IMR-90 (cell line): ENCODE data around the gene FGGY. TPM values are rescaled to one million over a fixed set of nuclear protein-coding genes. Genes with fewer than 3 reads are reported as not detected.

Source experiments
- ATAC-seq: fragments of 200-7000 bp; cut with Tn5 transposase; 2 replicates; pipeline ENCODE4 v1.9.1; 2020; ENCODE audit warnings: low read depth, mild to moderate bottlenecking, moderate library complexity
- BruUV-seq: library from RNA; stranded (reverse); fragments of 400-500 nt; replicated peaks from 2 replicates; lab custom pipeline; 2021; lab: Mats Ljungman, UMichigan
- CTCF ChIA-PET: fragments of 300-600 bp; formaldehyde crosslinking; extraction: SDS; loops from one replicate; lab custom pipeline; 2021; ENCODE audit warnings: antibody characterized with exemption; lab: Yijun Ruan, JAX
- POLR2A ChIA-PET: fragments of 300-600 bp; sonication (Branson Sonifier 250); formaldehyde crosslinking; loops from one replicate; lab custom pipeline; 2022; ENCODE audit warnings: antibody characterized with exemption; ENCODE audit not compliant: unreplicated experiment; lab: Charles Lee
- DNase-seq: peaks from one replicate; pipeline ENCODE4 v3.0.0; 2013
- H2AFZ ChIP-seq: replicated peaks from 2 replicates; pipeline ENCODE3; 2013; ENCODE audit warnings: low read length, mild to moderate bottlenecking; ENCODE audit not compliant: poor library complexity
- H2AK5ac ChIP-seq: 2 replicates; pipeline ENCODE4 v1.6.1; 2013; ENCODE audit warnings: low read depth, low read length, inconsistent platforms
- H2AK9ac ChIP-seq: replicated peaks from 2 replicates; pipeline ENCODE3; 2013; ENCODE audit warnings: mild to moderate bottlenecking, low read depth, low read length, moderate library complexity; ENCODE audit not compliant: poor library complexity
- H2BK120ac ChIP-seq: 2 replicates; pipeline ENCODE4 v1.6.1; 2013; ENCODE audit warnings: low read depth, low read length, inconsistent platforms
- H2BK15ac ChIP-seq: 3 replicates; pipeline ENCODE4 v1.6.1; 2013; ENCODE audit warnings: low read depth, low read length, inconsistent platforms
- H2BK20ac ChIP-seq: 2 replicates; pipeline ENCODE4 v1.6.1; 2013; ENCODE audit warnings: low read depth, mild to moderate bottlenecking, inconsistent platforms, low read length, moderate library complexity
- H2BK5ac ChIP-seq: 2 replicates; pipeline ENCODE4 v1.6.1; 2013; ENCODE audit warnings: mild to moderate bottlenecking, low read depth, low read length, inconsistent platforms; ENCODE audit not compliant: poor library complexity, severe bottlenecking
- H3K14ac ChIP-seq: replicated peaks from 2 replicates; pipeline ENCODE4 v1.6.1; 2013; ENCODE audit warnings: low read depth, low read length, inconsistent platforms
- H3K18ac ChIP-seq: 2 replicates; pipeline ENCODE4 v1.6.1; 2013; ENCODE audit warnings: low read depth, low read length, control low read depth
- H3K23ac ChIP-seq: 2 replicates; pipeline ENCODE4 v1.6.1; 2013; ENCODE audit warnings: low read depth, low read length, inconsistent platforms
- H3K27ac ChIP-seq: 2 replicates; pipeline ENCODE4 v1.5.1; 2013; ENCODE audit warnings: mild to moderate bottlenecking, control low read depth, low read length; ENCODE audit not compliant: insufficient read depth
- H3K27me3 ChIP-seq: 2 replicates; pipeline ENCODE4 v1.6.1; 2013; ENCODE audit warnings: low read length; ENCODE audit not compliant: control insufficient read depth, insufficient read depth
- H3K36me3 ChIP-seq: 2 replicates; pipeline ENCODE4 v1.6.1; 2013; ENCODE audit warnings: low read length, mixed read lengths; ENCODE audit not compliant: control insufficient read depth, insufficient read depth
- H3K4ac ChIP-seq: 2 replicates; pipeline ENCODE4 v1.6.1; 2013; ENCODE audit warnings: low read depth, low read length, inconsistent platforms
- H3K4me1 ChIP-seq: 2 replicates; pipeline ENCODE4 v1.6.1; 2013; ENCODE audit warnings: low read length, mixed read lengths; ENCODE audit not compliant: control insufficient read depth, insufficient read depth
- H3K4me2 ChIP-seq: 2 replicates; pipeline ENCODE4 v1.6.1; 2013; ENCODE audit warnings: low read depth, mild to moderate bottlenecking, control low read depth, low read length, moderate library complexity
- H3K4me3 ChIP-seq: 2 replicates; pipeline ENCODE4 v1.5.1; 2013; ENCODE audit warnings: low read depth, mild to moderate bottlenecking, control low read depth, low read length, moderate library complexity; ENCODE audit not compliant: insufficient read depth
- H3K56ac ChIP-seq: 2 replicates; pipeline ENCODE4 v1.6.1; 2013; ENCODE audit warnings: low read length, inconsistent platforms; ENCODE audit not compliant: insufficient read depth; ENCODE audit errors: extremely low read depth
- H3K79me1 ChIP-seq, 2 experiments: 2 replicates each; pipeline ENCODE4 v1.6.1; 2013; ENCODE audit warnings: low read length in 2 of 2, inconsistent platforms in 1 of 2, low read depth in 1 of 2
- H3K9ac ChIP-seq: 2 replicates; pipeline ENCODE4 v1.6.1; 2013; ENCODE audit warnings: low read depth, low read length, control low read depth
- H3K9me1 ChIP-seq: 2 replicates; pipeline ENCODE4 v1.6.1; 2013; ENCODE audit warnings: low read length, inconsistent platforms; ENCODE audit not compliant: insufficient read depth
- H3K9me3 ChIP-seq: 2 replicates; pipeline ENCODE4 v1.6.1; 2013; ENCODE audit warnings: low read length; ENCODE audit not compliant: control insufficient read depth, insufficient read depth
- H4K20me1 ChIP-seq: 2 replicates; pipeline ENCODE4 v1.6.1; 2013; ENCODE audit warnings: low read length, inconsistent platforms; ENCODE audit not compliant: insufficient read depth
- H4K5ac ChIP-seq: 2 replicates; pipeline ENCODE4 v1.6.1; 2013; ENCODE audit warnings: mild to moderate bottlenecking, low read depth, low read length, control low read depth
- H4K8ac ChIP-seq, 2 experiments: 2 replicates each; pipeline ENCODE4 v1.6.1; 2013; ENCODE audit warnings: low read depth in 2 of 2, low read length in 2 of 2, control low read depth in 1 of 2, inconsistent platforms in 1 of 2
- H4K91ac ChIP-seq: 2 replicates; pipeline ENCODE4 v1.6.1; 2013; ENCODE audit warnings: low read depth, low read length, inconsistent platforms; ENCODE audit not compliant: insufficient read depth
- BHLHE40 ChIP-seq: fragments of 150-350 bp; IDR thresholded peaks from 2 replicates; pipeline ENCODE4 v1.6.1; 2016; ENCODE audit warnings: mild to moderate bottlenecking, low read depth, low read length
- CEBPB ChIP-seq: IDR thresholded peaks from 2 replicates; pipeline ENCODE4 v1.6.1; 2012; ENCODE audit warnings: low read depth, low read length, improper control_type of control experiment
- CHD1 ChIP-seq: IDR thresholded peaks from 2 replicates; pipeline ENCODE4 v1.6.1; 2012; ENCODE audit warnings: low read depth, low read length, improper control_type of control experiment
- CTCF ChIP-seq: conservative IDR thresholded peaks from 2 replicates; pipeline ENCODE4 v1.5.1; 2012; ENCODE audit warnings: mild to moderate bottlenecking, low read depth, low read length, improper control_type of control experiment
- FOS ChIP-seq: fragments of 150-350 bp; IDR thresholded peaks from 2 replicates; pipeline ENCODE4 v1.6.1; 2016; ENCODE audit warnings: low read depth, low read length
- MAZ ChIP-seq: IDR thresholded peaks from 2 replicates; pipeline ENCODE4 v1.6.1; 2012; ENCODE audit warnings: low read depth, mild to moderate bottlenecking, low read length, improper control_type of control experiment, moderate library complexity, borderline replicate concordance
- MXI1 ChIP-seq: IDR thresholded peaks from 2 replicates; pipeline ENCODE4 v1.6.1; 2012; ENCODE audit warnings: low read depth, mild to moderate bottlenecking, low read length, moderate library complexity, borderline replicate concordance
- NFE2L2 ChIP-seq: fragments of 150-350 bp; IDR thresholded peaks from 2 replicates; pipeline ENCODE4 v1.6.1; 2016; ENCODE audit warnings: low read depth, mild to moderate bottlenecking, low read length
- POLR2A ChIP-seq: IDR thresholded peaks from 2 replicates; pipeline ENCODE4 v1.6.1; 2012; ENCODE audit warnings: mild to moderate bottlenecking, low read depth, low read length
- RCOR1 ChIP-seq: IDR thresholded peaks from 2 replicates; pipeline ENCODE4 v1.6.1; 2012; ENCODE audit warnings: mild to moderate bottlenecking, low read length, improper control_type of control experiment; ENCODE audit not compliant: insufficient replicate concordance
- RFX5 ChIP-seq: IDR thresholded peaks from 2 replicates; pipeline ENCODE4 v1.8.0; 2012; ENCODE audit warnings: low read depth, mild to moderate bottlenecking, low read length, moderate library complexity
- SMC3 ChIP-seq: fragments of 150-350 bp; IDR thresholded peaks from 2 replicates; pipeline ENCODE4 v1.6.1; 2016; ENCODE audit warnings: low read depth, mild to moderate bottlenecking, antibody characterized with exemption, low read length, moderate library complexity
- USF2 ChIP-seq: fragments of 150-350 bp; IDR thresholded peaks from 2 replicates; pipeline ENCODE4 v1.6.1; 2017; ENCODE audit warnings: mild to moderate bottlenecking, antibody characterized with exemption, low read length, low read depth
- WGBS, 2 experiments: methylation state at CpG; one replicate each; pipeline versions ENCODE4 v1.1.5 to v1.1.7; 2013; ENCODE audit warnings: missing lambda C conversion rate in 2 of 2; ENCODE audit not compliant: insufficient read length in 1 of 2; ENCODE audit errors: extremely low coverage in 2 of 2; 5-methylcytosine and 5-hydroxymethylcytosine counted together
- dilution Hi-C: fragments of 300-500 bp; cut with HindIII; formaldehyde crosslinking; loops from one replicate; pipeline ENCODE4 v1.14.3; 2018; ENCODE audit warnings: low sequenced_read_pairs; ENCODE audit not compliant: unreplicated experiment
- in situ Hi-C: fragments of 300-500 bp; cut with MboI; formaldehyde crosslinking; loops from 3 replicates; pipeline ENCODE4 v1.14.3; 2019; ENCODE audit warnings: low sequenced_read_pairs, inconsistent platforms, mixed read lengths
- intact Hi-C: fragments of 100-400 bp; cut with micrococcal nuclease; formaldehyde crosslinking; loops from 2 replicates; pipeline ENCODE4 v1.10.0; 2022
- polyA plus RNA-seq, 3 experiments: library from polyadenylated mRNA; depleted of rRNA; stranded (reverse); fragments of >200 nt; gene quantifications; 2 replicates each; pipeline ENCODE4 v1.2.3, GENCODE V29; 2012; ENCODE audit warnings: low replicate concordance in 1 of 3
- total RNA-seq: library from RNA; depleted of rRNA; stranded (reverse); fragments of >200 nt; gene quantifications from 2 replicates; pipeline ENCODE4 v1.2.3, GENCODE V29; 2012

FGGY gene
- total and polyA plus RNA-seq, 2 of the 4 experiments (the other 2 are of a cell fraction), result 5.6 to 14.0 TPM

GRCh38 chr1:59268406-59268805, 28.5 kb upstream of the FGGY start:
- no TSS peak for BruUV-seq
- no peak for ATAC-seq
- H4K5ac ChIP-seq, result no peak overlapping the region
- no peaks in the 10 kb centered on the region for H3K9me1 ChIP-seq
- no peaks in the 10 kb centered on the region for H3K4me1 ChIP-seq
- H3K27me3 ChIP-seq, result no peaks in the 10 kb centered on the region
- no peak overlapping the region for H2BK15ac ChIP-seq
- H4K91ac ChIP-seq, result no peak overlapping the region
- H3K36me3 ChIP-seq, result no peaks in the 10 kb centered on the region
- H2BK5ac ChIP-seq, result no peak overlapping the region
- WGBS, 2 experiments, result no CpG with 5 or more reads among the region's 1 CpG
- no peak overlapping the region for H3K4me2 ChIP-seq
- no peaks in the 10 kb centered on the region for H3K79me1 ChIP-seq
- H3K9ac ChIP-seq, result no peak overlapping the region
- ChIA-PET POLR2A (no interaction called here), CTCF (interaction anchor here (0.6 kb wide), 1 partner anchor 462 kb away, joined by 4 read pairs; no protein-coding TSS in a partner anchor)
- no peak overlapping the region for H2AFZ ChIP-seq
- no peak overlapping the region for H3K14ac ChIP-seq
- TF ChIP-seq NFE2L2 (no peak), USF2 (no peak), CHD1 (no peak), RFX5 (no peak), CEBPB (no peak), CTCF (no peak), MAZ (no peak), SMC3 (no peak), POLR2A (no peak), BHLHE40 (no peak), FOS (no peak), MXI1 (no peak), RCOR1 (no peak)
- H3K4me3 ChIP-seq, result no peak overlapping the region
- no peak overlapping the region for H3K27ac ChIP-seq
- H3K4ac ChIP-seq, result no peak overlapping the region
- no peaks in the 10 kb centered on the region for H3K9me3 ChIP-seq
- no peak for DNase-seq
- no peak overlapping the region for H2BK120ac ChIP-seq
- dilution Hi-C loops (no loop called here), intact Hi-C loops (no loop called here), in situ Hi-C loops (no loop called here)
- no peak overlapping the region for H3K23ac ChIP-seq
- H3K18ac ChIP-seq, result no peak overlapping the region
- no peak overlapping the region for H2AK9ac ChIP-seq
- no peaks in the 10 kb centered on the region for H4K20me1 ChIP-seq
- H4K8ac ChIP-seq, result no peak overlapping the region
- no peak overlapping the region for H2AK5ac ChIP-seq
- no peak overlapping the region for H2BK20ac ChIP-seq
- no peak overlapping the region for H3K56ac ChIP-seq
